GM19193 (cell line): ENCODE data around the gene DNAH8.

Experiments
- POLR2A ChIP-seq: IDR thresholded peaks from 4 replicates; pipeline ENCODE4 v1.6.1; 2011; ENCODE audit not compliant: insufficient read depth, insufficient read length; ENCODE audit errors: extremely low read depth

DNAH8 gene

DNA sequence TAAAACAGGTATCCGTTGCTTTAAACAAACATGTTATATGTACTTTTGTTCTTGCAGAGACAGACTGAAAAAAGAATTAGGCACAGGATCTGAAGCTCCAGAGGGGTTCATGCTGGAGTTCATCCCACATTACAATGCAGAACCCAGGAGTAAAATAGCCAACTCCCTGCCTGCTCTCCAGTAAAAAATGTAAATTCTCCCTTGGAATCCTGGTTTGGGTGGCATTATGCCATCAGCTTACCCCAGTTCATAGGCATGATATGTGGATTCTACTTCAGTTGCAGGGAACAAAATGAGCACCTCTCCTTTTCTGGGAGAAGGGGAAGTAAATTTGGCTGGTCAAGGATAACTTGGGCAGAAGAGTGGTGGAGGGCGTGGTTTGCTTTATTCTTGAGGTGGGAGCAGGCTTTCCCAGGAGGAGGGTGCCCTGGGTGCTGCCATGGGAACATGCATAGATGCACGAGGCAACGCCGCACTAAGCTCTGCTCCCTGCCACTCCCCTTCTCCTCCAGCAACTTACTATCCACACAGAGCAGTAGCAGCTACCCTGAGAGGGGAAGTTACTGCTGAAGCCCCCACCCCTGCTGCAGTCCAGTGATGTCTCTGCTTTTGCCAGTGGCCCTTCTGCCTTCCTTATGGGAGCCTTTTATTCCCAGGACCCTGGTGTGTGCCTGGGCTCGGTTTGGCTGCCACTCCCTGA is 261.8 kb downstream of the DNAH8 start:
- no peak for TF ChIP-seq POLR2A

DNA sequence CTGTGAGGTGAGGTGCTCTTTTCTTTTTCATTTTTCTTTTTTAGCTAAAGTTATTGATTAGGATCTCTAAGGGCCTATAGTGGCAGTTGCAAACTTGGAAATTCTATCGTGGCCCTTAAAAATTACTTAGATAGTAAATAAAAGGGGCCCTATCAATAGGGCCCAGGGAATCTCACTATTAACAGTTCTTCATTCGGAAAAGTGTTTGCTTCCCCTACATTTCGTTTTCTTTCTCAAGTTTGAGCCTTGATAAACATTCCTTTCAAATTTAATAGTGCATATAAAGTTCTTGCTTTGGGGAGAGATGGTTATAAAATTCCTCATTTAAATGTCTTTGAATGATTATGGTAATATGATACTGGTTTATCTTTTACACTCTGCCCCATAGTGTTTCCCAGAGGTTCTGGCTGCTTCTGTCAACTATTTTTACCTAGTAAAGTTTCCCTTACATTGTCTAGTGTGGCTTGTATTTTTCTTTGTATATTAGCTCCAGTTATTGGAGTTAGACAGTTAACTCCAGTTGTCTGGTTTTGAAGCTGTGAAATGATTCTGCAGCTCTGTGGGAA is 263.1 kb downstream of the DNAH8 start:
- no peak for TF ChIP-seq POLR2A

DNA sequence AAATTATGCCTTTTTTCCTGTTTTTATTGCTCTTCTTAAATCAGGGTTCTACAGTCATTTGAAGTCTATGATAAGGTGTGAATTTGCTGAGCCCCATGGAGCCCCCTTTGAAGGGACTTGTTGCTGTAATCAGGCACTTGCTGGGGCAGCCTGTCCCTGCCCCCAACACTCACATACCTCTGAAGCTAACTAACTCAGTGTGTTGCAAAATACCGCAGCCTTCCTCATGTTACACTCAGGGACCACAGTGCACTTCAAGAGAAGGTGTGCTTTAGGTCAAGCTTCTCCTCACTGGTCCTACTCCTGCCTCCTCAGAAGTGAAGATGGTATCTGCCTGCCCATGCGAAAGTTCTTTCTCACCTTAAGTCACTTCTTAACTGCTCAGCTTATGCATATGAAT is 267.4 kb downstream of the DNAH8 start:
- no peak for TF ChIP-seq POLR2A

DNA sequence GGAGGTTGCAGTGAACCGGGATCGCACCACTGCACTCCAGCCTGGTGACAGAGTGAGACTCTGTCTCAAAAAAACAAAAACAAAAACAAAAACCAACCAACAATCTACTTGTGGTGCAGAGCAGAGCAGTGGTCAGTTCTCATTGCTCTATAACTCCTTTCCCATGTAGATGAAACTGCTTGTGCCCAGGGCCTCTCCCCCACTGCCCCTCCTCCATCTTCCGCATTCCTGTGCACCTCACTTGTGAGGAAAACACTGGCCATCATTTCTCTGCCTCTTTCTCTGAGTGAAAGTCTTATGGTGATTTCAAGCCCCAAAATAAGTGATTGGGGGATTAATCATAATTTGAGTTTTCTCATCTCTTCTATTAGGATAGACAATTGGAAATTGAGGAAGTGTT is 269.6 kb downstream of the DNAH8 start:
- no peak for TF ChIP-seq POLR2A

DNA sequence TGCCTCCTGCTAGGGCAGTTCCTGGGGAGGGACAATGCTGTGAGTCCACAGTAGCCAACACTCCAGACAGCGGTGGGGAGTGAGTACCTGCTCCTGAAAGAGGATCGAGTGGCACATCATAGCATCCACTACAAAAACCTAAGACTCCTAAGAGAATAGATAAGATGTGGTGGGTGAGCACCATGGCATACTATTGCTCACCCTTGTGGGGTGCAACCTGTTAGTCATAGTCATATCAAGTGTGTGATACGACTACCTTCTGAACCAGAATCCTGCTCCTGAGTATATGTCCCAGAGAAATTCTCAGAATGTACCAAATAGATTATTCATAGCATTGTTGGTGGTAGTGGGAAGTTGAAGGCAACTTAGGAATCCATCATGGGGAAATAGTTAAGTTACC is 270.7 kb downstream of the DNAH8 start:
- no peak for TF ChIP-seq POLR2A

DNA sequence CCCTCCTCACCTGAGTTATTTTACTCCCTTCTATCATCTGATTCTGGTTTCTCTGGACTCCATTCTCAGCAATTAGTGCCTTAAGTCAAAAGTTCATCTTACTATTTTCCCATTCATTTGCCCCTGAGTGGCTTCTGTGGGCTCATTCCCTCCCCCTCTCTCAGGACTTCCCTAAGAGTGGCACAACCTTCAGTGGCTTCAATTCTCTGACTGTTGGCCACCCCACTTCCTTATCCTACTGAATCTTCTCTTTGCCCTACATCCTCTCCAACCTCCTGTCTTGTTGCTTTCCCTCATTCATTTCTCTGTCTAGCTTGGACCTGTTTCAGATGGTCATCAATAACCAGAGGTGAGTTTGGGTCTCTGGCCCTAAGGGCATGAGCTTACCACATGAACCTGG is 272.4 kb downstream of the DNAH8 start:
- no peak for TF ChIP-seq POLR2A

DNA sequence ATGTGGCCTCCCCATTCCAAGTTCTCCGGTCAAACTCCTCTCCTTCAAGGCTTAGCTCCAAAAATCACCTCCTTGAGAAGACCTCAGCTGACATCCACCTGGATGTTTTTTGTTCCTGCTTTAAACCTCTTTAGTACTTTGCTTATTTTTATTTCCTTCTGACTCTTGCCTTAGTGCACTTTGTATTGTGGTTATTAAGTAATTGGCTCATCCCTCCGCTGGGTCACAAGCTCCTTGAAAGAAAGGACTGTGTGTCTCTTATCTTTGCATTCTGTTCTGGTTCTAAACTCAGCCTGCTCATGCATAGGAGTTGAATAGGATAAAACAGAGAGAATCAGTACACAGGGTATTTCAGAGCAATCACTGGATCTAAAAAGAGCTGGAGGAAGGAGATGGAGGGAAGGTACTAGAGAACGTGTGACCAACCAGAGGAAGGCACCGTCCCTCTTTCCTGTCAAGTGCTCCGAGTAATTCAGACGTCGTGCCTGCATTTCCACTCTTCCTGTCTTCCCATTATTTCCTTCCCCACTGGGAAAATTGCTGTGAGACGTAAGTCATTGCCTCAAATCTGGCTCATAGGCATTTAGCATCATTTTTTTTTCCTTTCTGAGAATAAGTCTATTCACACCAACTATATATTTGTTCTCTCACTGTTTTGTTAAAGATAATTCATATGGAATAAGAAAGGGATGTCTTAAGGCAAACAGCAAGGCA is 273.8 kb downstream of the DNAH8 start:
- no peak for TF ChIP-seq POLR2A

DNA sequence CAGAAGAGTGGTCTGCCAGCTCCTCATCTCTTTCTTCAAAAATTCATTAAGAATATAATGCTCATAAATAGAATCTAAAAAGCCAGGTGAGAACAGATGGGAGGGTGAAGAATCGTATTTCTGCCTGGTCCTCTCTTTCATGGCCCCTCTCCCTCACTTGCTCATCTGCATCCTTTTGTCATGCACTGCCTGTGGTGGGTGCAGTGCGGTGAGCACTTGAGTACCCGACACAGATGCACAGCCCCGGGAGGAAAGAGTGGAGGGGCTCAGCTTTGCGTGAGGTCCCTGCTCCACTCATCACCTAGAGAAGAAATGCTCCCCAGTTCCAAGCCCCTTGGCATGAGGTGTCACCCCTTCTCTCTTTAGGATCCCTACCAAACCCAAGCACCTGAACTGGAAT is 275.4 kb downstream of the DNAH8 start:
- TF ChIP-seq POLR2A, result no peak

DNA sequence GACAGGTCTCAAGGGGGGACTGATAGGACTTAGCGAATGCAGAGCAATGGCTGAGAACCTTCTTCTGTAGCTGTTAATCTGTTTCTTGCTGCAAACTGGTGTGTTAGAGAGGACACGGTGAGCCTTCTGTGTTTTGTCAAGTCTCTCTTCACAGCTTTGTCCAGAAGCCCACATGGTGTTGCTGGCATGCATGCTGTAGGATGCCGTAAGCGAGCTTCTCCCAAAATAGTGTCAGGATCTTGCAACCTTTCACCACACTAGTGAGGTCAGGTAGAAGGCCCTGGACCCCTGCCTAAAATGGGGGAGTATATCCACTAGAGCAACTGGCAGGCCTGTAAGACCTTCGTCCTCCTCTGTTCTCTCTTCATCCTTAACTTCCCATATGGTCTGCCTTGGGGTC is 281.6 kb downstream of the DNAH8 start:
- no peak for TF ChIP-seq POLR2A

DNA sequence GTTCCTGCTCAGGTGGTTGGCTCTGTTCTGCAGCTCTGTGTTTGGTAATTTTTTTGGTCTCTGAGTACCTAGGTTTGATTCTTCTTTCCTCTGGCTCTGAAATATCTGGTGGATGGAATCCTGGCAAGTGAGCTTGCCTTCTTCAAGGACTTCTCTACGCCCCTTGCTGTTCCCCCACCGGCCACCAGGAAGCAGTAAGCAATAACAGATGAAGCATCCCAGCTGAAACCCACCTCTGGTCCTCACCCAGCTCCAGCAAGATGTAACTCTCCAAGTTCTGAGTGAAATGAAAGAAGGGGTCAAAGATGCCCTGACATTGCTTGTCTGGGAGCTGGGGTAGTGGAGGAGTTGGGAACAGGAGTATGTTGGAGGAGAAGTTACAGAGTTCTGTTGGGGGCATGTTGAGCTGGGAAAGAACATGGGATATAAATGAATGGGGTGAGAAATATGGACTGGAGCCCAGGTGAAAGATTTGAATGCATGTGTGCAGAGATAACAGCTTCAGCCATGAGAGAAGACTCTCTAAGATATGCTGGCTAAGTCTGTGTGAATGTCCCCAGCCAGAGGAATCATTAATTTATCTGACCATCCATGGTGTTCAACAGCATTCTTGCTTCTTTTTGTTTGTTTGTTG is 282.1 kb downstream of the DNAH8 start:
- TF ChIP-seq POLR2A, result no peak

DNA sequence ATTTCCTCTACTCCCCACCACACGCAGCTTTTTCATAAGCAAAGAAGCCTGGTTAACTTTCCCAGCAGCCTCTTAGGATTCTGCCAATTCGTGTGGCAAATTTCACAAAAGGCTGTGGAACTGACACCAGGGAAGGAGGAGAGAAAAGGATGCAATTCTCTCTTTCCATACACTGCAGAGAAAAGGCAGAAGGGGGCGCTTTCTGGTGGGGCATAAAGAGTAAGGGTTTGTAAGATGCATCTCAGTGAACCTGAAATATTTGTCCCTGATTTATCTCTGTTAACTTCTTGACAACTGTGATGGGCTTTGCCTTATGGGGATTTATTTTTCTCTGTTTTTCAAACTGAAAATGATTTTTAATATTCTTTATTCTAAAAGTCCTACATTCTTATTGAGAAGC is 288.0 kb downstream of the DNAH8 start:
- no peak for TF ChIP-seq POLR2A

DNA sequence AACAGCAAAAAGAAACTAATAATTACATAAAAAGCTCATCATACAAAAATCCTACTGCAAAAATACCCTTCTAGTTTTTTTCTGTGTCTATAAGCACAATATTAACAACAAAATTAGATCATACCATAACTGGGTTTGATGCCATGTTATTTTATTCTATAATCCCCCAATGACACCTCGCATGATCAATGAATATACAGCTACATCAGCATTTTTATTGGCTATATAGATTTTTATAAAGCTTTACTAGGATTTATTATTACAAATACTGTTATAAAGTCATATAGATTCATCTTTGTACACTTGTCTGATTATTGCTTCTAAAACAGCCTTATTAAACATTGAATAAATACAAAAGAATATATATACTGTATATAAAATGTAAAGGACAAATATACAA is 288.4 kb downstream of the DNAH8 start:
- TF ChIP-seq POLR2A, result no peak

DNA sequence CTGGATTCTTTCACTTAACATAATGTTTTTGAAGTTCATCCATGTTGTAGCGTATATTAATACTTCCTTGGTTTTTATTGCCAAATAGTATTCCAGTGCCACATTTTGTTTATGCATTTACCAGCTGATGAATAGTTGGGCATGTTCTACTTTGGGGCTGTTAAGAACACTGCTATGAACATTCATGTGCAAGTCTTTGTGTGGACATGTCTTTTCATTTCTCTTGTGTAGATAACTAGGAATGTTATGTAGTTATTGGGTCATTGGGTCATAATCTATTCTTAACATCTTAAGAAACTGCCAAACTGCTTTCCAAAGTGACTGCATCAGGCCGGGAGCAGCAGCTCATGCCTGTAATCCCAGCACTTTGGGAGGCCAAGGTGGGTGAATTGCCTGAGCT is 289.7 kb downstream of the DNAH8 start:
- TF ChIP-seq POLR2A, result no peak

DNA sequence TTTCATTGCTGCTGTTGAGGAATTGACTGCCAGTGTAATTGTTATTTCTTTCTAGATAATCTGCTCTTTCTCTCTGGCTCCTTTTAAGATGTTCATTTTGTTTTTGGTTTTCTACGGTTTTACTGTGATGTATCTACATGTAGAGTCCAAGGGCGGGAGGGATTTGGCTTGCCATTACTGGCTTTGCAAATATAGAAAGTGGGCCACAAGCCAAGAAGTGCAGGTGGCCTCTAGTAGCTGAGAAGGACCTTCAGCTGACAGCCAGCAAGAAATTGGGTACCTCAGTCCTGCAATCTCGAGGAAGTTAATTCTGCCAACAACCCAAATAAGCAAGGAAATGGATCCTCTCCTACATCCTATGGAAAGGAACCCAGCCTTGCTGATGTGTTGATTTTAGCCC is 290.7 kb downstream of the DNAH8 start:
- TF ChIP-seq POLR2A, result no peak

DNA sequence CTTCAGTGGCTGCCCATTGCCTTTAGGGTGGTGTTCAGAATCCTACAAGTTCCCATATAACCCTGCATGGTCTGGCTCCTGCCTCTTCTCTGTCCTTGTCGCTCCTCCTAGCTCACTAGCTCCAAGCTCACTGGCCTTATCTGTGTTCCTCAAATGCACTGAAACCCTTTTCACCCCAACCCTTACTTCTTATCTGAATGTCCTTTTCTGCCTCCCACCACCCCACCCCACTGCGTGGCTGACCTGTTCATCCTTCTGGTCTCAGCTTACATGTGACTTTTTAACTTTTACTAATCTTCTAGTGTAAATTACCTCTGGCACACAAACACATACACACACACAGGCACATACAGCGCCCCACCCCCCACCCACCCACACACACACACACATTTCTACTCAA is 292.5 kb downstream of the DNAH8 start:
- no peak for TF ChIP-seq POLR2A

DNA sequence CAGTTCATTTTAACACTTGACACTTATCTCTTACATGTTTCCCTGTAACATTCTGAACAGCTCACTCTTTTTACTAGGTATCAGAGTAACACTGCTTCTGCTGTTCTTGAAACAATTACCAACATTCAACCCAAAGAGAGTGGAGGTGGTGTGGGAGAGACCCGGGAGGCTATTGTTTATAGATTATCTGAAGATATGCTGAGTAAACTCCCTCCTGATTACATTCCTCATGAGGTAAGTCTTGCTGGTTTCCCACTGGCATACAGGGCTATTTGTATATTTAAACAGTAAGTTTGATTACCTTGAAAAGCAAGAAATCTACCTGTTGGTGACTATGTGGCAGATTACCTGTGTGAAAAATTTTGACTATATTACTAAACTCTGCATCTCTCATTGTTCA is 293.6 kb downstream of the DNAH8 start:
- TF ChIP-seq POLR2A, result no peak

DNA sequence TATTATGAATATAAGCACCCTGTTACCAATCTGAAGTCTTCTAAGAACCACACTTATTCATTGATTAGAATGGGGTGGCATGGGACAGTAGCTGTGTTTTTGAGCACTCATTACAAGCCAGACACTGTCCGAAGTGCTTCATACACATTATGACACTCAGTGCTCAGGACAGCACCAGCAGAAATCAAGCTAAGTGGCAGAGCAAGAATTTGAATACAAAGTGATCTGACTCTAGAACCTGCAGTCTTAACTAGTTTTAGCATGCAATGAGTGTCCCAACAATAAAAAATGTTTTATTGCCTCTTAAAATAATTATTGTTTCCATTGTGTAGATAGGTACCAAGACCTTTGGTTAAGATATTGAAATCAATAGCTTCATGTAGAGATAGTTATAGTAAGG is 294.4 kb downstream of the DNAH8 start:
- TF ChIP-seq POLR2A, result no peak
